GM12801 (cell line): ENCODE data around the gene CPTP.

Experiments
- CTCF ChIP-seq: IDR thresholded peaks from one replicate; pipeline ENCODE4 v1.5.1; 2011; ENCODE audit warnings: control low read depth; ENCODE audit not compliant: insufficient read length; ENCODE audit errors: extremely low read depth

CPTP gene

GRCh38 chr1:1367315-1367714 lies 42.7 kb downstream of the CPTP start:
- TF ChIP-seq CTCF = no peak

GRCh38 chr1:1370771-1371300 lies 46.2 kb downstream of the CPTP start:
- no peak for TF ChIP-seq CTCF

GRCh38 chr1:1371364-1371745 lies 46.8 kb downstream of the CPTP start:
- no peak for TF ChIP-seq CTCF

GRCh38 chr1:1371746-1372711 lies 47.4 kb downstream of the CPTP start:
- TF ChIP-seq CTCF = no peak

GRCh38 chr1:1373051-1373814 lies 48.6 kb downstream of the CPTP start:
- TF ChIP-seq CTCF = no peak

- TF ChIP-seq CTCF = no peak
These were observed 49.4 kb downstream of the CPTP start for GRCh38 chr1:1373815-1374588.

GRCh38 chr1:1374589-1374928 lies 50.0 kb downstream of the CPTP start:
- TF ChIP-seq CTCF = no peak
